Fibroblast of the aortic adventitia (primary cell): ENCODE results near the gene EPB41L3. TPM values are rescaled to one million over a fixed set of nuclear protein-coding genes. Genes with fewer than 3 reads are reported as not detected.

Experiments
- DNase-seq: peaks from one replicate; pipeline ENCODE4 v3.0.0-alpha.2; 2010; ENCODE audit warnings: low read depth
- H3K4me3 ChIP-seq: 2 replicates; pipeline ENCODE4 v1.5.1; 2011; ENCODE audit warnings: low read depth, mild to moderate bottlenecking, control low read depth, low read length, moderate library complexity
- CTCF ChIP-seq: IDR thresholded peaks from 2 replicates; pipeline ENCODE4 v1.5.1; 2011; ENCODE audit warnings: mild to moderate bottlenecking, low read length, control low read depth, inconsistent platforms; ENCODE audit not compliant: insufficient read depth
- total RNA-seq: library from RNA; depleted of rRNA; stranded (reverse); fragments of >200 nt; gene quantifications from 2 replicates; pipeline ENCODE4 v1.2.3, GENCODE V29; 2012; ENCODE audit warnings: low replicate concordance

The EPB41L3 gene
- total RNA-seq, 1 donor: 28.0 TPM

- TF ChIP-seq CTCF: no peak
- H3K4me3 ChIP-seq: no peak overlapping the region
- DNase-seq: no peak
Observed at GRCh38 chr18:5414546-5414945, 129.3 kb downstream of the EPB41L3 start.

GRCh38 chr18:5413447-5413846, 130.3 kb downstream of the EPB41L3 start:
- no peak for DNase-seq
- H3K4me3 ChIP-seq: no peak overlapping the region
- TF ChIP-seq CTCF: no peak

- TF ChIP-seq CTCF: no peak
- DNase-seq: no peak
Observed at GRCh38 chr18:5410582-5410981, 133.2 kb downstream of the EPB41L3 start.

GRCh38 chr18:5398269-5398668, 145.5 kb downstream of the EPB41L3 start:
- no peak for TF ChIP-seq CTCF
- no peak for DNase-seq
- H3K4me3 ChIP-seq: no peak overlapping the region

More at GRCh38 chr18:5410582-5410981, 133.2 kb downstream of the EPB41L3 start:
- no peak overlapping the region for H3K4me3 ChIP-seq

- TF ChIP-seq CTCF: no peak
- no peak for DNase-seq
- no peak overlapping the region for H3K4me3 ChIP-seq
Observed at GRCh38 chr18:5397102-5397501, 146.7 kb downstream of the EPB41L3 start.

GRCh38 chr18:5395860-5396448, 147.8 kb downstream of the EPB41L3 start:
- TF ChIP-seq CTCF: no peak
- no peak for DNase-seq
- H3K4me3 ChIP-seq: no peak overlapping the region

- no peak overlapping the region for H3K4me3 ChIP-seq
- DNase-seq: peak; percentile 28
- no peak for TF ChIP-seq CTCF
Observed at GRCh38 chr18:5393779-5394178, 150.0 kb downstream of the EPB41L3 start.
